ENCODE results near the gene RIPOR2.

RIPOR2 gene

GRCh38 chr6:24922170-24922569 lies 13.6 kb downstream of the RIPOR2 start:
- Histone ChIP-seq H3K9me3 (ENCODE audit: control insufficient read depth, insufficient read depth, low read depth, low read length) (no peaks in the 10 kb centered on the region), H3K4me3 (ENCODE audit: low read depth, low read length) (no peak overlapping the region), H3K27ac (ENCODE audit: extremely low read depth, low read depth, low read length) (no peak overlapping the region), H3K4me1 (ENCODE audit: control insufficient read depth, insufficient read depth, low read length) (peaks cover 14% of the 10 kb centered on the region), H3K36me3 (ENCODE audit: control insufficient read depth in 2 of 2, insufficient read depth in 1 of 2, low read length in 2 of 2) (no peaks in the 10 kb centered on the region)
- POLR2A ChIA-PET: no interaction called here
- CTCF ChIA-PET: interaction anchor here (2.4 to 4.9 kb wide), 2 partner anchors 12 to 69 kb away, joined by 5 to 42 read pairs; no protein-coding TSS in a partner anchor
- TF ChIP-seq ZNF138 (tag by site-specific recombination; IDR thresholded peaks at IDR 0.05; ENCODE audit: borderline replicate concordance): no peak
- TF ChIP-seq, protein P1, sequence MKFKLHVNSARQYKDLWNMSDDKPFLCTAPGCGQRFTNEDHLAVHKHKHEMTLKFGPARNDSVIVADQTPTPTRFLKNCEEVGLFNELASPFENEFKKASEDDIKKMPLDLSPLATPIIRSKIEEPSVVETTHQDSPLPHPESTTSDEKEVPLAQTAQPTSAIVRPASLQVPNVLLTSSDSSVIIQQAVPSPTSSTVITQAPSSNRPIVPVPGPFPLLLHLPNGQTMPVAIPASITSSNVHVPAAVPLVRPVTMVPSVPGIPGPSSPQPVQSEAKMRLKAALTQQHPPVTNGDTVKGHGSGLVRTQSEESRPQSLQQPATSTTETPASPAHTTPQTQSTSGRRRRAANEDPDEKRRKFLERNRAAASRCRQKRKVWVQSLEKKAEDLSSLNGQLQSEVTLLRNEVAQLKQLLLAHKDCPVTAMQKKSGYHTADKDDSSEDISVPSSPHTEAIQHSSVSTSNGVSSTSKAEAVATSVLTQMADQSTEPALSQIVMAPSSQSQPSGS (tag by site-specific recombination; IDR thresholded peaks at IDR 0.05; ENCODE audit: low read depth): no peak
- TF ChIP-seq ZNF629 (tag by site-specific recombination; IDR thresholded peaks at IDR 0.05): no peak
- TF ChIP-seq, protein P2, sequence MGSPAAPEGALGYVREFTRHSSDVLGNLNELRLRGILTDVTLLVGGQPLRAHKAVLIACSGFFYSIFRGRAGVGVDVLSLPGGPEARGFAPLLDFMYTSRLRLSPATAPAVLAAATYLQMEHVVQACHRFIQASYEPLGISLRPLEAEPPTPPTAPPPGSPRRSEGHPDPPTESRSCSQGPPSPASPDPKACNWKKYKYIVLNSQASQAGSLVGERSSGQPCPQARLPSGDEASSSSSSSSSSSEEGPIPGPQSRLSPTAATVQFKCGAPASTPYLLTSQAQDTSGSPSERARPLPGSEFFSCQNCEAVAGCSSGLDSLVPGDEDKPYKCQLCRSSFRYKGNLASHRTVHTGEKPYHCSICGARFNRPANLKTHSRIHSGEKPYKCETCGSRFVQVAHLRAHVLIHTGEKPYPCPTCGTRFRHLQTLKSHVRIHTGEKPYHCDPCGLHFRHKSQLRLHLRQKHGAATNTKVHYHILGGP (tag by site-specific recombination; IDR thresholded peaks at IDR 0.05): no peak
- no peak for TF ChIP-seq FEZF1 (tag by site-specific recombination; IDR thresholded peaks at IDR 0.05)
- no peak for TF ChIP-seq ZNF600 (tag by site-specific recombination; IDR thresholded peaks at IDR 0.05)
- no peak for TF ChIP-seq ZNF146 (tag by site-specific recombination; IDR thresholded peaks at IDR 0.05)
- TF ChIP-seq ZBTB10 (tag by site-specific recombination; IDR thresholded peaks at IDR 0.05): no peak
- TF ChIP-seq ZNF560 (tag by site-specific recombination; IDR thresholded peaks at IDR 0.05; ENCODE audit: borderline replicate concordance): no peak
- TF ChIP-seq, protein P3, sequence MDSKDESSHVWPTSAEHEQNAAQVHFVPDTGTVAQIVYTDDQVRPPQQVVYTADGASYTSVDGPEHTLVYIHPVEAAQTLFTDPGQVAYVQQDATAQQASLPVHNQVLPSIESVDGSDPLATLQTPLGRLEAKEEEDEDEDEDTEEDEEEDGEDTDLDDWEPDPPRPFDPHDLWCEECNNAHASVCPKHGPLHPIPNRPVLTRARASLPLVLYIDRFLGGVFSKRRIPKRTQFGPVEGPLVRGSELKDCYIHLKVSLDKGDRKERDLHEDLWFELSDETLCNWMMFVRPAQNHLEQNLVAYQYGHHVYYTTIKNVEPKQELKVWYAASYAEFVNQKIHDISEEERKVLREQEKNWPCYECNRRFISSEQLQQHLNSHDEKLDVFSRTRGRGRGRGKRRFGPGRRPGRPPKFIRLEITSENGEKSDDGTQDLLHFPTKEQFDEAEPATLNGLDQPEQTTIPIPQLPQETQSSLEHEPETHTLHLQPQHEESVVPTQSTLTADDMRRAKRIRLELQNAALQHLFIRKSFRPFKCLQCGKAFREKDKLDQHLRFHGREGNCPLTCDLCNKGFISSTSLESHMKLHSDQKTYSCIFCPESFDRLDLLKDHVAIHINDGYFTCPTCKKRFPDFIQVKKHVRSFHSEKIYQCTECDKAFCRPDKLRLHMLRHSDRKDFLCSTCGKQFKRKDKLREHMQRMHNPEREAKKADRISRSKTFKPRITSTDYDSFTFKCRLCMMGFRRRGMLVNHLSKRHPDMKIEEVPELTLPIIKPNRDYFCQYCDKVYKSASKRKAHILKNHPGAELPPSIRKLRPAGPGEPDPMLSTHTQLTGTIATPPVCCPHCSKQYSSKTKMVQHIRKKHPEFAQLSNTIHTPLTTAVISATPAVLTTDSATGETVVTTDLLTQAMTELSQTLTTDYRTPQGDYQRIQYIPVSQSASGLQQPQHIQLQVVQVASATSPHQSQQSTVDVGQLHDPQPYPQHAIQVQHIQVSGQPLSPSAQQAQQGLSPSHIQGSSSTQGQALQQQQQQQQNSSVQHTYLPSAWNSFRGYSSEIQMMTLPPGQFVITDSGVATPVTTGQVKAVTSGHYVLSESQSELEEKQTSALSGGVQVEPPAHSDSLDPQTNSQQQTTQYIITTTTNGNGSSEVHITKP (tag by site-specific recombination; IDR thresholded peaks at IDR 0.05): no peak
- TF ChIP-seq ZNF510 (tag by site-specific recombination; IDR thresholded peaks at IDR 0.05; ENCODE audit: insufficient replicate concordance): no peak
- TF ChIP-seq, protein P4, sequence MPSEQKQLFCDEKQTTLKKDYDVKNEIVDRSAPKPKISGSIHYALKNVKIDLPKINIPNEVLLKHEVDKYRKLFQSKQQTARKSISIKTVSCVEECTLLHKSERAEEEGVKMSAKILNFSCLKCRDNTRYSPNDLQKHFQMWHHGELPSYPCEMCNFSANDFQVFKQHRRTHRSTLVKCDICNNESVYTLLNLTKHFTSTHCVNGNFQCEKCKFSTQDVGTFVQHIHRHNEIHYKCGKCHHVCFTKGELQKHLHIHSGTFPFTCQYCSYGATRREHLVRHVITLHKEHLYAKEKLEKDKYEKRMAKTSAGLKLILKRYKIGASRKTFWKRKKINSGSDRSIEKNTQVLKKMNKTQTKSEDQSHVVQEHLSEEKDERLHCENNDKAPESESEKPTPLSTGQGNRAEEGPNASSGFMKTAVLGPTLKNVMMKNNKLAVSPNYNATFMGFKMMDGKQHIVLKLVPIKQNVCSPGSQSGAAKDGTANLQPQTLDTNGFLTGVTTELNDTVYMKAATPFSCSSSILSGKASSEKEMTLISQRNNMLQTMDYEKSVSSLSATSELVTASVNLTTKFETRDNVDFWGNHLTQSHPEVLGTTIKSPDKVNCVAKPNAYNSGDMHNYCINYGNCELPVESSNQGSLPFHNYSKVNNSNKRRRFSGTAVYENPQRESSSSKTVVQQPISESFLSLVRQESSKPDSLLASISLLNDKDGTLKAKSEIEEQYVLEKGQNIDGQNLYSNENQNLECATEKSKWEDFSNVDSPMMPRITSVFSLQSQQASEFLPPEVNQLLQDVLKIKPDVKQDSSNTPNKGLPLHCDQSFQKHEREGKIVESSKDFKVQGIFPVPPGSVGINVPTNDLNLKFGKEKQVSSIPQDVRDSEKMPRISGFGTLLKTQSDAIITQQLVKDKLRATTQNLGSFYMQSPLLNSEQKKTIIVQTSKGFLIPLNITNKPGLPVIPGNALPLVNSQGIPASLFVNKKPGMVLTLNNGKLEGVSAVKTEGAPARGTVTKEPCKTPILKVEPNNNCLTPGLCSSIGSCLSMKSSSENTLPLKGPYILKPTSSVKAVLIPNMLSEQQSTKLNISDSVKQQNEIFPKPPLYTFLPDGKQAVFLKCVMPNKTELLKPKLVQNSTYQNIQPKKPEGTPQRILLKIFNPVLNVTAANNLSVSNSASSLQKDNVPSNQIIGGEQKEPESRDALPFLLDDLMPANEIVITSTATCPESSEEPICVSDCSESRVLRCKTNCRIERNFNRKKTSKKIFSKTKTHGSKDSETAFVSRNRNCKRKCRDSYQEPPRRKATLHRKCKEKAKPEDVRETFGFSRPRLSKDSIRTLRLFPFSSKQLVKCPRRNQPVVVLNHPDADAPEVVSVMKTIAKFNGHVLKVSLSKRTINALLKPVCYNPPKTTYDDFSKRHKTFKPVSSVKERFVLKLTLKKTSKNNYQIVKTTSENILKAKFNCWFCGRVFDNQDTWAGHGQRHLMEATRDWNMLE (tag by site-specific recombination; conservative IDR thresholded peaks at IDR 0.05; ENCODE audit: low read depth): no peak
- no peak for TF ChIP-seq KLF9 (tag by site-specific recombination; IDR thresholded peaks at IDR 0.05; ENCODE audit: low read depth)

Measured in HEK293 (cell line).